PC-3 (cell line): Measurements from ENCODE around the gene SBNO2. TPM values are rescaled to one million over a fixed set of nuclear protein-coding genes. Genes with fewer than 3 reads are reported as not detected.

Experiments
- ATAC-seq: fragments of 200-7000 bp; cut with Tn5 transposase; 2 replicates; pipeline ENCODE4 v1.9.1; 2020; ENCODE audit warnings: mild to moderate bottlenecking, moderate library complexity
- BruUV-seq: library from RNA; stranded (reverse); fragments of 400-500 nt; replicated peaks from 2 replicates; lab custom pipeline; 2021; lab: Mats Ljungman, UMichigan
- CTCF ChIA-PET: fragments of 300-600 bp; sonication (Branson Sonifier 250); formaldehyde crosslinking; loops from one replicate; lab custom pipeline; 2022; ENCODE audit warnings: antibody characterized with exemption; lab: Charles Lee
- POLR2A ChIA-PET: fragments of 300-600 bp; sonication (Branson Sonifier 250); formaldehyde crosslinking; loops from one replicate; lab custom pipeline; 2022; ENCODE audit warnings: antibody characterized with exemption; ENCODE audit not compliant: unreplicated experiment; lab: Charles Lee
- DNase-seq: peaks from one replicate; pipeline ENCODE4 v3.0.0-alpha.2; 2015
- H2AFZ ChIP-seq: fragments of 300-600 bp; sonication (generic); 2 replicates; pipeline ENCODE4 v1.6.0; 2016; ENCODE audit warnings: antibody characterized with exemption, low read length
- H3F3A ChIP-seq: fragments of 300-600 bp; sonication (generic); one replicate; pipeline ENCODE4 v1.6.0; 2017; ENCODE audit warnings: antibody characterized with exemption, low read length, control low read depth, mild to moderate bottlenecking; ENCODE audit not compliant: unreplicated experiment
- H3K27ac ChIP-seq: fragments of 300-600 bp; sonication (generic); 2 replicates; pipeline ENCODE4 v1.5.1; 2016; ENCODE audit warnings: mild to moderate bottlenecking, low read length
- H3K27me3 ChIP-seq: fragments of 300-600 bp; sonication (generic); 2 replicates; pipeline ENCODE4 v1.6.1; 2016; ENCODE audit warnings: low read length, mixed read lengths
- H3K36me3 ChIP-seq: fragments of 300-600 bp; sonication (generic); 2 replicates; pipeline ENCODE4 v1.6.1; 2016; ENCODE audit warnings: low read depth, mixed run types, low read length, mixed read lengths
- H3K4me1 ChIP-seq: fragments of 300-600 bp; sonication (generic); 2 replicates; pipeline ENCODE4 v1.5.1; 2016; ENCODE audit warnings: low read length; ENCODE audit not compliant: insufficient read depth
- H3K4me2 ChIP-seq: fragments of 300-600 bp; sonication (generic); 2 replicates; pipeline ENCODE4 v1.6.0; 2016; ENCODE audit warnings: low read length
- H3K4me3 ChIP-seq: fragments of 300-600 bp; sonication (generic); 2 replicates; pipeline ENCODE4 v1.5.1; 2016; ENCODE audit warnings: mild to moderate bottlenecking, low read length, mixed read lengths
- H3K79me2 ChIP-seq: fragments of 300-600 bp; sonication (generic); 2 replicates; pipeline ENCODE4 v1.6.1; 2017; ENCODE audit warnings: low read length, mixed read lengths
- H3K9ac ChIP-seq: fragments of 300-600 bp; sonication (generic); 2 replicates; pipeline ENCODE4 v1.6.0; 2016; ENCODE audit warnings: mild to moderate bottlenecking, low read length
- H3K9me2 ChIP-seq: fragments of 300-600 bp; sonication (generic); replicated peaks from 2 replicates; pipeline ENCODE4 v1.6.1; 2016; ENCODE audit warnings: mixed run types, low read length, mixed read lengths
- H3K9me3 ChIP-seq: fragments of 300-600 bp; sonication (generic); 2 replicates; pipeline ENCODE4 v1.6.1; 2016; ENCODE audit warnings: low read length, mixed read lengths
- H4K20me1 ChIP-seq: fragments of 300-600 bp; sonication (generic); 2 replicates; pipeline ENCODE4 v1.6.1; 2016; ENCODE audit warnings: low read length, mixed read lengths
- CTCF ChIP-seq: fragments of 300-600 bp; sonication (generic); conservative IDR thresholded peaks from 2 replicates; pipeline ENCODE4 v1.5.1; 2017; ENCODE audit warnings: antibody characterized with exemption, low read depth, mild to moderate bottlenecking, low read length
- EZH2 ChIP-seq: fragments of 300-600 bp; sonication (generic); IDR thresholded peaks from one replicate; pipeline ENCODE4 v1.6.1; 2017; ENCODE audit warnings: antibody characterized with exemption, mild to moderate bottlenecking, low read length; ENCODE audit not compliant: unreplicated experiment
- EZH2phosphoT487 ChIP-seq: fragments of 300-600 bp; sonication (generic); IDR thresholded peaks from 2 replicates; pipeline ENCODE4 v1.6.1; 2018; ENCODE audit warnings: mild to moderate bottlenecking, antibody characterized with exemption, low read length, borderline replicate concordance
- intact Hi-C: fragments of 100-400 bp; cut with micrococcal nuclease; formaldehyde crosslinking; loops from 2 replicates; pipeline ENCODE4 v1.9.0; 2023
- total RNA-seq: library from RNA; depleted of rRNA; stranded (reverse); fragments of >200 nt; gene quantifications from 2 replicates; pipeline ENCODE4 v1.2.3, GENCODE V29; 2014

SBNO2 gene
- total RNA-seq, 1 experiment from 2014 or later, result 62.4 TPM

GRCh38 chr19:1220477-1220930 is 46.4 kb upstream of the SBNO2 start:
- H4K20me1 ChIP-seq, result 0 out of 2 replicates have a peak, but pooled peaks cover 2% of the 10 kb centered on the region
- no peaks in the 10 kb centered on the region for H3F3A ChIP-seq
- H3K27ac ChIP-seq, result no peak overlapping the region
- intact Hi-C loops, result no loop called here
- no TSS peak for BruUV-seq
- ChIA-PET CTCF (no interaction called here), POLR2A (no interaction called here)
- TF ChIP-seq EZH2phosphoT487 (no peak), EZH2 (no peak), CTCF (no peak)
- no peaks in the 10 kb centered on the region for H3K9me3 ChIP-seq
- peaks cover 14% of the 10 kb centered on the region for H3K4me1 ChIP-seq
- H3K4me3 ChIP-seq, result no peak overlapping the region
- no peaks in the 10 kb centered on the region for H3K27me3 ChIP-seq
- H2AFZ ChIP-seq, result no peak overlapping the region
- H3K36me3 ChIP-seq, result no peaks in the 10 kb centered on the region
- ATAC-seq (no peak), DNase-seq (no peak)
- H3K4me2 ChIP-seq, result no peak overlapping the region
- no peak overlapping the region for H3K9ac ChIP-seq
- H3K79me2 ChIP-seq, result peaks cover 29% of the 10 kb centered on the region
- no peaks in the 10 kb centered on the region for H3K9me2 ChIP-seq

GRCh38 chr19:1219786-1220476 is 45.9 kb upstream of the SBNO2 start:
- Histone ChIP-seq H3K27me3 (no peaks in the 10 kb centered on the region), H3K27ac (no peak overlapping the region), H3K79me2 (peaks cover 34% of the 10 kb centered on the region), H3F3A (no peaks in the 10 kb centered on the region), H3K36me3 (no peaks in the 10 kb centered on the region), H3K9ac (no peak overlapping the region), H3K4me3 (no peak overlapping the region), H4K20me1 (0 out of 2 replicates have a peak, but pooled peaks cover 2% of the 10 kb centered on the region), H3K9me3 (no peaks in the 10 kb centered on the region), H3K9me2 (no peaks in the 10 kb centered on the region), H2AFZ (no peak overlapping the region), H3K4me2 (no peak overlapping the region), H3K4me1 (peaks cover 20% of the 10 kb centered on the region)
- TF ChIP-seq CTCF, result no peak
- no TSS peak for BruUV-seq
- ChIA-PET CTCF (no interaction called here), POLR2A (no interaction called here)
- DNase-seq (no peak), ATAC-seq (no peak)
- intact Hi-C loops, result no loop called here
